K562 (cell line): ENCODE measurements around the gene PHEX. TPM values are rescaled to one million over a fixed set of nuclear protein-coding genes. Genes with fewer than 3 reads are reported as not detected.

Experiments
- ATAC-seq: fragments of 200-7000 bp; cut with Tn5 transposase; 3 replicates; pipeline ENCODE4 v1.9.1; 2020; ENCODE audit warnings: moderate library complexity
- BruUV-seq: library from RNA; stranded (reverse); fragments of 400-500 nt; replicated peaks from 2 replicates; lab custom pipeline; 2021; lab: Mats Ljungman, UMichigan
- CTCF ChIA-PET: fragments of 300-600 bp; formaldehyde crosslinking; extraction: SDS; loops from one replicate; lab custom pipeline; 2021; ENCODE audit warnings: low intra/inter-chr PET ratio; lab: Yijun Ruan, JAX
- POLR2A ChIA-PET: fragments of 300-600, 350-650 bp; sonication (Branson Sonifier 250); formaldehyde crosslinking; extraction: SDS; loops from one replicate; lab custom pipeline; 2021; ENCODE audit warnings: antibody characterized with exemption, inconsistent platforms; lab: Yijun Ruan, JAX
- DNase-seq, 4 experiments: peaks; one replicate each; pipeline versions ENCODE4 v3.0.0 to v3.0.0-alpha.2; 2011 to 2018; ENCODE audit warnings: low spot score in 3 of 4, mixed read lengths in 3 of 4; ENCODE audit errors: extremely low read depth in 1 of 4
- FAIRE-seq: peaks from 2 replicates; lab custom pipeline; 2011; peaks lifted over from hg19 to GRCh38; lab: Jason Lieb, UNC
- H2AFZ ChIP-seq: 2 replicates; pipeline ENCODE4 v1.6.0; 2011; ENCODE audit warnings: low read depth, low read length, control low read depth, inconsistent platforms
- H3K27ac ChIP-seq: fragments of 200-600 bp; 3 replicates; pipeline ENCODE4 v1.8.0; 2011; ENCODE audit warnings: low read depth, mild to moderate bottlenecking, control low read depth, inconsistent platforms, low read length, moderate library complexity, mixed read lengths; ENCODE audit errors: extremely low read depth
- H3K27me3 ChIP-seq, 2 experiments: fragments of 300-600 bp in 1 of 2; 2 replicates in 1 of 2; 3 replicates in 1 of 2; pipeline versions ENCODE4 v1.6.0 to v1.8.0; 2011; ENCODE audit warnings: inconsistent platforms in 2 of 2, low read length in 2 of 2, mild to moderate bottlenecking in 1 of 2, mixed read lengths in 1 of 2, moderate library complexity in 1 of 2; ENCODE audit not compliant: control insufficient read depth in 2 of 2, insufficient read depth in 2 of 2
- H3K36me3 ChIP-seq: fragments of 300-600 bp; 3 replicates; pipeline ENCODE4 v1.8.0; 2011; ENCODE audit warnings: mild to moderate bottlenecking, low read length, inconsistent platforms; ENCODE audit not compliant: control insufficient read depth, insufficient read depth
- H3K4me1 ChIP-seq, 2 experiments: fragments of 200-600 bp in 1 of 2; replicated peaks in 1 of 2; 2 replicates in 1 of 2; 3 replicates in 1 of 2; pipeline versions ENCODE4 v1.5.1 to v1.8.0; 2011; ENCODE audit warnings: inconsistent platforms in 2 of 2, low read length in 2 of 2, mild to moderate bottlenecking in 1 of 2, mixed read lengths in 1 of 2, moderate library complexity in 1 of 2; ENCODE audit not compliant: control insufficient read depth in 2 of 2, insufficient read depth in 2 of 2
- H3K4me2 ChIP-seq: 2 replicates; pipeline ENCODE4 v1.6.1; 2011; ENCODE audit warnings: low read length, control low read depth, inconsistent platforms, mixed read lengths; ENCODE audit not compliant: insufficient read depth
- H3K4me3 ChIP-seq: fragments of 200-600 bp; sonication (generic), shearing (Covaris generic); 2 replicates; pipeline ENCODE4 v1.5.1; 2016; ENCODE audit warnings: control low read depth, inconsistent platforms
- H3K79me2 ChIP-seq: fragments of 200-600 bp; 3 replicates; pipeline ENCODE4 v1.8.0; 2011; ENCODE audit warnings: low read length, inconsistent platforms; ENCODE audit not compliant: control insufficient read depth, insufficient read depth
- H3K9ac ChIP-seq, 2 experiments: 2 replicates each; pipeline versions ENCODE4 v1.6.0 to v1.6.1; 2011; ENCODE audit warnings: low read depth in 2 of 2, low read length in 2 of 2, control low read depth in 1 of 2, inconsistent platforms in 1 of 2, mild to moderate bottlenecking in 1 of 2, mixed read lengths in 1 of 2; ENCODE audit not compliant: insufficient read depth in 1 of 2
- H3K9me1 ChIP-seq: one replicate; pipeline ENCODE4 v1.6.0; 2011; ENCODE audit warnings: inconsistent platforms, mild to moderate bottlenecking, low read length, moderate library complexity; ENCODE audit not compliant: control insufficient read depth, insufficient read depth
- H3K9me3 ChIP-seq: replicated peaks from 2 replicates; pipeline ENCODE4 v1.5.1; 2011; ENCODE audit warnings: low read depth, low read length, inconsistent platforms; ENCODE audit not compliant: control insufficient read depth, insufficient read depth
- H4K20me1 ChIP-seq: replicated peaks from 2 replicates; pipeline ENCODE4 v1.6.1; 2011; ENCODE audit warnings: low read length, inconsistent platforms, mixed read lengths; ENCODE audit not compliant: control insufficient read depth, insufficient read depth
- ARID2 ChIP-seq: fragments of 450-650 bp; IDR thresholded peaks from 2 replicates; pipeline ENCODE4 v1.6.1; 2017; ENCODE audit warnings: antibody characterized with exemption, mild to moderate bottlenecking
- ATF7 ChIP-seq: fragments of 450-650 bp; IDR thresholded peaks from 2 replicates; pipeline ENCODE4 v1.7.1; 2014; ENCODE audit warnings: mild to moderate bottlenecking, moderate library complexity
- ELF2 ChIP-seq: fragments of 250-450 bp; sonication (Bioruptor Pico); IDR thresholded peaks from 2 replicates; pipeline ENCODE4 v1.5.0; 2021; ENCODE audit warnings: mild to moderate bottlenecking
- MTA3 ChIP-seq: fragments of 450-650 bp; formaldehyde crosslinking; IDR thresholded peaks from 2 replicates; pipeline ENCODE4 v1.6.1; 2017; ENCODE audit warnings: mild to moderate bottlenecking, borderline replicate concordance
- NR3C1 ChIP-seq: sonication (generic); formaldehyde crosslinking; IDR thresholded peaks from 2 replicates; pipeline ENCODE4 v1.8.1; 2022; ENCODE audit warnings: missing genetic modification reagents
- PHF20 ChIP-seq: fragments of 450-650 bp; IDR thresholded peaks from 2 replicates; pipeline ENCODE4 v1.6.1; 2018; ENCODE audit not compliant: partially characterized antibody
- POLR3G ChIP-seq: IDR thresholded peaks from 2 replicates; pipeline ENCODE4 v1.6.1; 2011; ENCODE audit not compliant: insufficient read length, insufficient replicate concordance; ENCODE audit errors: extremely low read depth
- PRDM10 ChIP-seq: fragments of 450-650 bp; IDR thresholded peaks from 2 replicates; pipeline ENCODE4 v1.6.1; 2018; ENCODE audit not compliant: partially characterized antibody
- PREB ChIP-seq: sonication (generic); formaldehyde crosslinking; IDR thresholded peaks from 2 replicates; pipeline ENCODE4 v1.8.1; 2023; ENCODE audit warnings: mild to moderate bottlenecking, missing genetic modification reagents
- RNF2 ChIP-seq: sonication (generic); IDR thresholded peaks from 2 replicates; pipeline ENCODE4 v1.6.1; 2016
- TEAD4 ChIP-seq, 2 experiments: sonication (generic) in 1 of 2; formaldehyde crosslinking in 1 of 2; IDR thresholded peaks; 2 replicates each; pipeline versions ENCODE4 v1.6.1 to v1.8.0; 2012 to 2022; ENCODE audit warnings: borderline replicate concordance in 1 of 2, inconsistent platforms in 1 of 2, low read length in 1 of 2, mild to moderate bottlenecking in 1 of 2, missing genetic modification reagents in 1 of 2
- ZBTB7A ChIP-seq: IDR thresholded peaks from 2 replicates; pipeline ENCODE4 v1.6.1; 2011; ENCODE audit warnings: low read depth, mild to moderate bottlenecking, low read length, moderate library complexity, borderline replicate concordance; ENCODE audit not compliant: control insufficient read depth
- ZFX ChIP-seq: sonication (generic); formaldehyde crosslinking; IDR thresholded peaks from 2 replicates; pipeline ENCODE4 v1.8.0; 2022; ENCODE audit warnings: mild to moderate bottlenecking, missing genetic modification reagents, moderate library complexity
- ZMIZ1 ChIP-seq, 2 experiments: fragments of 150-350 bp in 1 of 2; IDR thresholded peaks; 2 replicates each; pipeline ENCODE4 v1.6.1; 2012 to 2016; ENCODE audit warnings: low read depth in 2 of 2, low read length in 2 of 2, mild to moderate bottlenecking in 1 of 2, moderate library complexity in 1 of 2
- WGBS: fragments of 100-300 bp; shearing (Covaris generic); methylation state at CpG from one replicate; pipeline ENCODE4 v1.1.6; 2016; ENCODE audit warnings: low coverage, mixed read lengths; ENCODE audit not compliant: insufficient coverage; ENCODE audit errors: missing lambda C conversion rate; 5-methylcytosine and 5-hydroxymethylcytosine counted together
- in situ Hi-C: fragments of 300-500 bp; cut with MboI; formaldehyde crosslinking; loops from 4 replicates; pipeline ENCODE4 v1.15.0; 2018; ENCODE audit warnings: inconsistent platforms, mixed read lengths
- intact Hi-C: fragments of 100-400 bp; cut with micrococcal nuclease; formaldehyde crosslinking; loops from 2 replicates; pipeline ENCODE4 v1.14.2; 2022
- polyA plus RNA-seq, 8 experiments: library from polyadenylated mRNA; depleted of rRNA in 4 of 8; stranded (reverse) in 5 of 8; unstranded in 3 of 8; fragments of >200 nt; fragmentation: Nextera tagmentation in 2 of 8; fragmentation: Illumina TruSeq in 1 of 8; extraction: Ambion mirVana in 2 of 8; extraction: Trizol in 1 of 8; gene quantifications; 2 replicates each; pipeline versions ENCODE4 v1.2.1 to v1.2.3, GENCODE V29; 2011 to 2014; ENCODE audit warnings: inconsistent platforms in 1 of 8, missing spikeins in 1 of 8
- total RNA-seq, 7 experiments: library from RNA; depleted of rRNA in 6 of 7; stranded (reverse); fragments of >200 nt in 6 of 7; fragmentation: Illumina TruSeq in 2 of 7; extraction: Trizol in 2 of 7; gene quantifications; 2 replicates each; pipeline versions ENCODE4 v1.2.1 to v1.2.3, GENCODE V29; 2011 to 2021; ENCODE audit warnings: low replicate concordance in 1 of 7

Gene PHEX
- total and polyA plus RNA-seq, 9 of the 15 experiments (the other 6 are each of a cell fraction or from before 2014, with no cell fraction given) = 0.01 to 0.11 (median 0.04) TPM; not detected in 6

- no peak for TF ChIP-seq ZMIZ1 (IDR thresholded peaks at IDR 0.05; ENCODE audit: low read depth in 2 of 2, low read length in 2 of 2)
These were observed 58.1 kb downstream of the PHEX start (continued) for GRCh38 chrX:22090181-22090580.

GRCh38 chrX:22093550-22093949 lies 61.4 kb downstream of the PHEX start:
- in situ Hi-C loops = no loop called here
- no peak overlapping the region for H2AFZ ChIP-seq
- no peak for ATAC-seq
- FAIRE-seq = no peak
- no peaks in the 10 kb centered on the region for H3K27me3 ChIP-seq
- no peak overlapping the region for H3K4me3 ChIP-seq
- POLR2A ChIA-PET = no interaction called here
- WGBS = 0% methylated on average over 3 of the region's 3 CpGs
- DNase-seq = no peak
- H3K9me3 ChIP-seq = no peaks in the 10 kb centered on the region
- H3K36me3 ChIP-seq = no peaks in the 10 kb centered on the region
- H3K4me1 ChIP-seq = no peaks in the 10 kb centered on the region
- CTCF ChIA-PET = no interaction called here
- no peak overlapping the region for H3K27ac ChIP-seq
- no peak overlapping the region for H3K4me2 ChIP-seq
- intact Hi-C loops = no loop called here
- no TSS peak for BruUV-seq
- no peaks in the 10 kb centered on the region for H3K79me2 ChIP-seq
- no peaks in the 10 kb centered on the region for H3K9me1 ChIP-seq
- no peak overlapping the region for H3K9ac ChIP-seq
- H4K20me1 ChIP-seq = no peaks in the 10 kb centered on the region
- TF ChIP-seq POLR3G (no peak), MTA3 (no peak), PREB (CRISPR knock-in tag) (no peak), PHF20 (no peak), PRDM10 (no peak), ELF2 (no peak), TEAD4 (IDR thresholded peaks at IDR 0.05; ENCODE audit: low read length) (no peak), TEAD4 (CRISPR knock-in tag; IDR thresholded peaks at IDR 0.05; ENCODE audit: borderline replicate concordance) (no peak), ATF7 (no peak), ZFX (CRISPR knock-in tag) (no peak), NR3C1 (no peak), ARID2 (no peak), RNF2 (no peak), ZBTB7A (no peak)
